Lower leg skin (tissue), 3 donors: ENCODE measurements around the gene TFDP1.

Source experiments
- CTCF ChIP-seq, 3 donors: fragments of 450-650 bp; IDR thresholded peaks; one replicate each; pipeline ENCODE4 v1.5.1; 2016; ENCODE audit warnings: antibody characterized with exemption in 3 of 3, mild to moderate bottlenecking in 3 of 3, moderate library complexity in 2 of 3
- POLR2A ChIP-seq, 2 donors: fragments of 450-650 bp; IDR thresholded peaks; one replicate each; pipeline ENCODE4 v1.6.1; 2016 to 2017; ENCODE audit warnings: antibody characterized with exemption in 2 of 2, mild to moderate bottlenecking in 1 of 2, moderate library complexity in 1 of 2

DNA sequence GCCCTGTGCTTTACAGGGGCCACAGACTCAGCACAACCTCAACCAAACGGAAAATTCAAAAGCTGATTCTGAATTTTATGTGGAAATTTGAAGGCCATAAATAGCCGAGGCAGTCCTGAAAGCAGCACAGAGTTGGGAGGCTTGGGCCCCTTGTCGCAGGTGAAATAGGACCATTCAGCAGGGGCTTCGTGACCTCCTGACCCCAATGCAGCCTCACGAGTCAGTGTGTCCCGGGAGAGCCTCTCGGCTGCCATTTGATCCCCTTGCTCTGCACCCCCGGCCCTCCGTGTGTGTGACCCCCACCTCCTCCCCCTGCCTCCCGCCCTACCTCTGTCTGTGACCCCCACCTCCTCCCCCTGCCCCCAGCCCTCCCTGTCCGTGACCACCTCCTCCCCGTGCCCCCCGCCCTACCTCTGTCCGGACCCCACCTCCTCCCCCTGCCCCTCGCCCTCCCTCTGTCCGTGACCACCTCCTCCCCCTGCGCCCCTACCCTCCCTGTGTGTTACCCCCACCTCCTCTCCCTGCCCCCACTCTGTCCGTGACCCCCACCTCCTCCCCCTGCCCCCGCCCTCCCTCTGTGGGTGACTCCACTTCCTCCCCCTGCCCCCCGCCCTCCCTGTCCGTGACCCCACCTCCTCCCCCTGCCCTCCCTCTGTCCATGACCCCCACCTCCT is 41.7 kb upstream of the TFDP1 start:
- no peak for TF ChIP-seq CTCF (IDR thresholded peaks at IDR 0.05)
- no peak for TF ChIP-seq POLR2A (IDR thresholded peaks at IDR 0.05)
